Activated CD8-positive, alpha-beta T cell treated with anti-CD3 and anti-CD28 coated beads for 36 hours (primary cell): ENCODE measurements around the gene GFOD1. TPM values are rescaled to one million over a fixed set of nuclear protein-coding genes. Genes with fewer than 3 reads are reported as not detected.

Experiments
- ATAC-seq: fragments of 200-7000 bp; cut with Tn5 transposase; one replicate; pipeline ENCODE4 v1.10.0; 2021; ENCODE audit warnings: mild to moderate bottlenecking, moderate library complexity
- CTCF ChIA-PET: fragments of 350-600 bp; sonication (Branson Sonifier 250); formaldehyde crosslinking; loops from one replicate; lab custom pipeline; 2021; ENCODE audit warnings: antibody characterized with exemption; lab: Charles Lee
- POLR2A ChIA-PET: fragments of 350-600 bp; sonication (Branson Sonifier 250); formaldehyde crosslinking; loops from one replicate; lab custom pipeline; 2021; ENCODE audit warnings: antibody characterized with exemption; lab: Charles Lee
- DNase-seq: peaks from one replicate; pipeline ENCODE4 v3.0.0-alpha.2; 2020
- H3K27ac Mint-ChIP-seq: one replicate; pipeline ENCODE4 v1.8.0; 2021; ENCODE audit warnings: mild to moderate bottlenecking, mixed read lengths
- H3K27me3 Mint-ChIP-seq: one replicate; pipeline ENCODE4 v1.8.0; 2021; ENCODE audit warnings: mixed read lengths
- H3K36me3 Mint-ChIP-seq: one replicate; pipeline ENCODE4 v1.8.0; 2021; ENCODE audit warnings: low read depth, mixed read lengths
- H3K4me1 Mint-ChIP-seq: one replicate; pipeline ENCODE4 v1.8.0; 2021; ENCODE audit warnings: low read depth, mixed read lengths
- H3K4me3 Mint-ChIP-seq: one replicate; pipeline ENCODE4 v1.8.0; 2021; ENCODE audit warnings: mild to moderate bottlenecking, moderate library complexity, mixed read lengths
- H3K9me3 Mint-ChIP-seq: one replicate; pipeline ENCODE4 v1.8.0; 2021; ENCODE audit warnings: mixed read lengths
- intact Hi-C: fragments of 100-400 bp; cut with micrococcal nuclease; formaldehyde crosslinking; loops from one replicate; pipeline ENCODE4 v1.10.0; 2022
- total RNA-seq, 2 experiments: library from RNA; stranded (reverse); gene quantifications; one replicate each; pipeline ENCODE4 v1.2.3, GENCODE V29; 2021
- TF ChIP-seq, protein P1 (sequence below): fragments of 200-600 bp; IDR thresholded peaks from one replicate; pipeline ENCODE4 v1.8.0; 2022; ENCODE audit warnings: antibody characterized with exemption, mild to moderate bottlenecking

GFOD1 gene
- total RNA-seq, 2 experiments from 2014 or later = 12.3 to 12.9 TPM

DNA sequence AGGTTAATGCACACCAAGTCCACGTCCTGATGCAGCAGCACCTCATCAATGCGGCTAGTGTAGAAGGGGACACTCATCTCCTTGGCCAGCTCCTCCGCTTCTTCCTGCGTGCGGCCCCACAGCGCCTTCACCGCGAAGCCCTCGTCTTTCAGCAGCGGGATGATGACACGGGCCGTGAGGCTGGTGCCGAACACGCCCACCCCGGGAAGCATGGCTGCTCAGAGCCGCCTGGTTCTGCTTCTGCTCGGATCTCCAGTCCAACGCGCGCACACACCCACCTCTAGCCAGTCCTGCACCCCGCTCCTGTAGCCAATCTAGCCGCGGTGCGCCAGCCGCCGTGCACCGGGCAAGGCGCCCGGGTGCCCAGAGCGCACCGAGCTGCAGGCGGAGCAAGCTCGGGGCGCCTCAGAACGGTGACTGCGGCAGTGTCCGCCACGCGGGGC is 700 bp downstream of the GFOD1 start:
- peaks cover 39% of the 10 kb centered on the region for H3K4me1 Mint-ChIP-seq
- intact Hi-C loops = loop anchor here (5.0 to 10.0 kb wide), 3 partner anchors 59 to 152 kb away; partner anchors contain the start of gene SIRT5
- CTCF ChIA-PET = interaction anchor here (0.6 to 3.5 kb wide), 7 partner anchors 13 to 159 kb away, joined by 3 to 16 read pairs (median 5); partner anchors contain the start of genes SIRT5 and TBC1D7
- H3K4me3 Mint-ChIP-seq = peak overlapping the region; percentile 85
- POLR2A ChIA-PET = interaction anchor here (0.7 to 4.8 kb wide), 10 partner anchors 19 to 158 kb away, joined by 3 to 29 read pairs (median 4); partner anchors contain the start of genes NOL7, SIRT5 and TBC1D7
- ATAC-seq = peak; percentile 48
- peaks cover 6% of the 10 kb centered on the region for H3K36me3 Mint-ChIP-seq
- H3K27ac Mint-ChIP-seq = peak overlapping the region; percentile 91
- TF ChIP-seq, protein P1, sequence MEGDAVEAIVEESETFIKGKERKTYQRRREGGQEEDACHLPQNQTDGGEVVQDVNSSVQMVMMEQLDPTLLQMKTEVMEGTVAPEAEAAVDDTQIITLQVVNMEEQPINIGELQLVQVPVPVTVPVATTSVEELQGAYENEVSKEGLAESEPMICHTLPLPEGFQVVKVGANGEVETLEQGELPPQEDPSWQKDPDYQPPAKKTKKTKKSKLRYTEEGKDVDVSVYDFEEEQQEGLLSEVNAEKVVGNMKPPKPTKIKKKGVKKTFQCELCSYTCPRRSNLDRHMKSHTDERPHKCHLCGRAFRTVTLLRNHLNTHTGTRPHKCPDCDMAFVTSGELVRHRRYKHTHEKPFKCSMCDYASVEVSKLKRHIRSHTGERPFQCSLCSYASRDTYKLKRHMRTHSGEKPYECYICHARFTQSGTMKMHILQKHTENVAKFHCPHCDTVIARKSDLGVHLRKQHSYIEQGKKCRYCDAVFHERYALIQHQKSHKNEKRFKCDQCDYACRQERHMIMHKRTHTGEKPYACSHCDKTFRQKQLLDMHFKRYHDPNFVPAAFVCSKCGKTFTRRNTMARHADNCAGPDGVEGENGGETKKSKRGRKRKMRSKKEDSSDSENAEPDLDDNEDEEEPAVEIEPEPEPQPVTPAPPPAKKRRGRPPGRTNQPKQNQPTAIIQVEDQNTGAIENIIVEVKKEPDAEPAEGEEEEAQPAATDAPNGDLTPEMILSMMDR = no peak
- peak; percentile 82 for DNase-seq
- no peaks in the 10 kb centered on the region for H3K9me3 Mint-ChIP-seq
- peaks cover 3% of the 10 kb centered on the region for H3K27me3 Mint-ChIP-seq

DNA sequence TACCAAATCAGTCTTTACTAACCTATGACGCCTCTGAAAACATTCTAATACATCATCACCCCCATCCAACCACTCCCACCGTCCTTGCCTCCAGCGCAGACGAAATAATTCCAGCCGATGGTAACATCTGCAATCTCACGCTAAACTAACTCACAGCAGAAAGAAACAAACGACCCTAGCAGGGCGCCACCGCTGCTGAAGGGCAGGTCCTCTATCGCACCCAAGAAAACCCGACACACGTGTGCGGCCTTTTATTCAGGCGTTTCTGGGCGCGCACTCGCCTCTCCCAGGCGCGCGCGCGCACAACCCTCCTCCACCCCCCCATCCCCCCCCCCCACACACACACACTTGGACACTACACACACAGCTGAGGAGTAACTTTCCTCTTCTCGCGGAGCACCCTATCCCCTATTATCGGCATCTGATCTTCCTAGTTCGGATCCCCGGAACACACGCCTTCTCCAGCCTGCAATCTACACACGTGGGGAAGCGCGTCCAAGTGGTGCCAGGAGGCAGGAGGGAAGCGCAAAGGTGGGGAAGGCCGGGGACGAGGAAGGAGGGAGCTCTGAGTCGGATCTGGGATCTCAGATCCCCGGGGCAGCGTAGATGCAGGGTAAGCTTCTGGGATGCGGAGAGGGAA is 1.4 kb downstream of the GFOD1 start:
- H3K4me3 Mint-ChIP-seq = peak overlapping the region; percentile 85
- peaks cover 3% of the 10 kb centered on the region for H3K27me3 Mint-ChIP-seq
- ChIA-PET CTCF (interaction anchor here (0.9 to 3.5 kb wide), 6 partner anchors 53 to 158 kb away, joined by 3 to 16 read pairs (median 6); partner anchors contain the start of genes SIRT5 and TBC1D7), POLR2A (interaction anchor here (0.7 to 4.8 kb wide), 10 partner anchors 19 to 157 kb away, joined by 3 to 29 read pairs (median 4); partner anchors contain the start of genes NOL7, SIRT5 and TBC1D7)
- ATAC-seq (peak; percentile 6), DNase-seq (peak; percentile 64)
- H3K36me3 Mint-ChIP-seq = peaks cover 6% of the 10 kb centered on the region
- peaks cover 46% of the 10 kb centered on the region for H3K4me1 Mint-ChIP-seq
- H3K9me3 Mint-ChIP-seq = no peaks in the 10 kb centered on the region
- intact Hi-C loops = loop anchor here (2.0 to 10.0 kb wide), 4 partner anchors 31 to 151 kb away; partner anchors contain the start of gene SIRT5
- TF ChIP-seq, protein P1 = no peak
- peak overlapping the region; percentile 91 for H3K27ac Mint-ChIP-seq

DNA sequence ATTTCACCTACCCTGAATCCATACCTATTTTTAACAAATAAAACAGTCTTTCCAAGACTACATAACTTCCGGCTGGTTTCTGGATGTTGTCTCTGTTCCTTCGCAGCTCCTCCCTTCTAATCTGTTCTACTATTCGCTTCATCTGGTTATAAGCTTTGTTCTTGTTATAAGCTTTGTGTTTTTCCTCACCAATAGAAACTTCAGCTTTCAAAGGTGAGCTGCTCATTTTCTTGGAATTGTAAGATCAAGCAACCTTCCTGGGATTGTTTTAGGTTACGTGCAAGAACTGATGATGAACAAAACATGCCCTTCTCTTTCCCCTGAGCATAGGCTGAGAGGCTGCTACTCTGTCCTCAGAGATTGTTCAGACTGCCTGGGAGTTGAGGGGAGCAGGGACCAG is 2.1 kb downstream of the GFOD1 start:
- CTCF ChIA-PET = interaction anchor here (0.7 to 3.5 kb wide), 9 partner anchors 31 to 157 kb away, joined by 3 to 16 read pairs (median 3); partner anchors contain the start of genes SIRT5 and TBC1D7

DNA sequence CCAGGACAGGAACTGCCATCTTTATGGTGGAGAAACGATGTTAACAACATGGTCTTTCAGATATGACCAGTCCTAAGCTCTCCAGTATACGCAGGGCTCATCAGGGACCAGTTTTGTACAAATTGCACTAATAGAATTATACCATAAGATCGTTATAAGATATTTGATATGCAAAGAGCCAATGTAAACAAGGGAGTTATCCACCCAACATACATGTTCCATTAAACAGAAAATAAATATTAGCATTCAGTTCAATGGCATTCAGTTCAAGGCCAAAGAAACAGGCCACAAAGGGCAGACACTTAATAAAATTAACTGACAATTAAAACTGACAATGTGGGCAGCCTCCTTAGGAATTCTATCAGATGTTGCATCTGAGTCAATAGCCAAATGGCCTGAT is 2.6 kb downstream of the GFOD1 start:
- POLR2A ChIA-PET = interaction anchor here (0.6 to 4.8 kb wide), 7 partner anchors 13 to 156 kb away, joined by 3 to 29 read pairs (median 4); partner anchors contain the start of gene TBC1D7
- peaks cover 8% of the 10 kb centered on the region for H3K36me3 Mint-ChIP-seq
- TF ChIP-seq, protein P1 = no peak
- peak overlapping the region; percentile 85 for H3K4me3 Mint-ChIP-seq
- H3K4me1 Mint-ChIP-seq = peaks cover 52% of the 10 kb centered on the region
- DNase-seq = no peak
- peak overlapping the region; percentile 91 for H3K27ac Mint-ChIP-seq
- H3K27me3 Mint-ChIP-seq = peaks cover 3% of the 10 kb centered on the region
- intact Hi-C loops = loop anchor here (2.0 to 10.0 kb wide), 4 partner anchors 30 to 150 kb away; partner anchors contain the start of gene SIRT5
- ATAC-seq = no peak
- CTCF ChIA-PET = interaction anchor here (0.7 to 3.5 kb wide), 9 partner anchors 30 to 157 kb away, joined by 3 to 16 read pairs (median 3); partner anchors contain the start of genes SIRT5 and TBC1D7
- H3K9me3 Mint-ChIP-seq = no peaks in the 10 kb centered on the region

More for the DNA sequence above, 2.1 kb downstream of the GFOD1 start:
- peaks cover 49% of the 10 kb centered on the region for H3K4me1 Mint-ChIP-seq
- H3K27me3 Mint-ChIP-seq = peaks cover 3% of the 10 kb centered on the region
- H3K36me3 Mint-ChIP-seq = peaks cover 6% of the 10 kb centered on the region
- intact Hi-C loops = loop anchor here (2.0 to 10.0 kb wide), 4 partner anchors 31 to 151 kb away; partner anchors contain the start of gene SIRT5
- POLR2A ChIA-PET = interaction anchor here (0.7 to 4.8 kb wide), 6 partner anchors 13 to 156 kb away, joined by 3 to 29 read pairs (median 4); partner anchors contain the start of gene TBC1D7
- peak overlapping the region; percentile 85 for H3K4me3 Mint-ChIP-seq
- no peak for DNase-seq
- ATAC-seq = no peak
- no peaks in the 10 kb centered on the region for H3K9me3 Mint-ChIP-seq
- TF ChIP-seq, protein P1 = no peak
- peak overlapping the region; percentile 91 for H3K27ac Mint-ChIP-seq
